GM12878 (cell line): Measurements from ENCODE around the gene SNN. TPM values are rescaled to one million over a fixed set of nuclear protein-coding genes. Genes with fewer than 3 reads are reported as not detected.

ENCODE experiments used
- ATAC-seq: fragments of 200-7000 bp; cut with Tn5 transposase; 3 replicates; pipeline ENCODE4 v1.9.1; 2020; ENCODE audit warnings: mild to moderate bottlenecking, moderate library complexity
- BruUV-seq: library from RNA; stranded (reverse); fragments of 400-500 nt; replicated peaks from 2 replicates; lab custom pipeline; 2021; lab: Mats Ljungman, UMichigan
- CTCF ChIA-PET: fragments of 300-600 bp; sonication (Branson Sonifier 250); formaldehyde crosslinking; extraction: SDS; loops from one replicate; lab custom pipeline; 2021; ENCODE audit warnings: inconsistent platforms; lab: Yijun Ruan, JAX
- POLR2A ChIA-PET: fragments of 350-600 bp; formaldehyde crosslinking; extraction: SDS; loops from one replicate; lab custom pipeline; 2021; ENCODE audit warnings: inconsistent platforms; lab: Charles Lee
- RAD21 ChIA-PET: fragments of 300-600 bp; sonication (Branson Sonifier 250); formaldehyde crosslinking; loops from one replicate; lab custom pipeline; 2023; ENCODE audit warnings: antibody characterized with exemption; ENCODE audit not compliant: unreplicated experiment; lab: Charles Lee
- SMC1A ChIA-PET: fragments of 300-600 bp; sonication (Branson Sonifier 250); formaldehyde crosslinking; loops from one replicate; lab custom pipeline; 2023; ENCODE audit not compliant: unreplicated experiment, uncharacterized antibody; lab: Charles Lee
- DNase-seq: peaks from one replicate; pipeline ENCODE4 v3.0.0-alpha.2; 2011; ENCODE audit warnings: low read depth, low spot score
- FAIRE-seq: peaks from 3 replicates; lab custom pipeline; 2011; peaks lifted over from hg19 to GRCh38; lab: Jason Lieb, UNC
- H2AFZ ChIP-seq: 2 replicates; pipeline ENCODE4 v1.6.0; 2011; ENCODE audit warnings: low read depth, low read length, control low read depth; ENCODE audit not compliant: control insufficient read depth
- H3K27ac ChIP-seq: 2 replicates; pipeline ENCODE4 v1.5.1; 2011; ENCODE audit warnings: control low read depth; ENCODE audit not compliant: control insufficient read depth, insufficient read depth
- H3K27me3 ChIP-seq, 2 experiments: replicated peaks in 1 of 2; 2 replicates each; pipeline versions ENCODE4 v1.6.0 to v1.6.1; 2011; ENCODE audit warnings: low read length in 1 of 2; ENCODE audit not compliant: control insufficient read depth in 2 of 2, insufficient read depth in 2 of 2
- H3K36me3 ChIP-seq, 2 experiments: 2 replicates each; pipeline ENCODE4 v1.5.1; 2011; ENCODE audit warnings: low read length in 1 of 2; ENCODE audit not compliant: control insufficient read depth in 2 of 2, insufficient read depth in 2 of 2
- H3K4me1 ChIP-seq: 2 replicates; pipeline ENCODE4 v1.6.1; 2011; ENCODE audit warnings: mild to moderate bottlenecking, low read length, moderate library complexity, mixed read lengths; ENCODE audit not compliant: control insufficient read depth, insufficient read depth
- H3K4me2 ChIP-seq: 2 replicates; pipeline ENCODE4 v1.6.0; 2011; ENCODE audit warnings: control low read depth; ENCODE audit not compliant: control insufficient read depth, insufficient read depth
- H3K4me3 ChIP-seq: fragments of 200-600 bp; sonication (generic); 2 replicates; pipeline ENCODE4 v1.5.1; 2016
- H3K79me2 ChIP-seq: 2 replicates; pipeline ENCODE4 v1.6.0; 2011; ENCODE audit warnings: low read length; ENCODE audit not compliant: control insufficient read depth, insufficient read depth
- H3K9ac ChIP-seq: 2 replicates; pipeline ENCODE4 v1.8.0; 2011; ENCODE audit warnings: low read length, control low read depth, mixed read lengths; ENCODE audit not compliant: control insufficient read depth, insufficient read depth
- H3K9me3 ChIP-seq: replicated peaks from 3 replicates; pipeline ENCODE4 v1.5.1; 2011; ENCODE audit warnings: mild to moderate bottlenecking, low read length; ENCODE audit not compliant: control insufficient read depth, insufficient read depth
- H4K20me1 ChIP-seq: 2 replicates; pipeline ENCODE4 v1.6.0; 2011; ENCODE audit not compliant: control insufficient read depth, insufficient read depth
- CHD4 ChIP-seq: fragments of 200-600 bp; sonication (generic); IDR thresholded peaks from 2 replicates; pipeline ENCODE4 v1.6.1; 2016; ENCODE audit warnings: mild to moderate bottlenecking
- HDGF ChIP-seq: fragments of 450-650 bp; IDR thresholded peaks from 2 replicates; pipeline ENCODE4 v1.6.1; 2016; ENCODE audit warnings: antibody characterized with exemption
- ZNF274 ChIP-seq: IDR thresholded peaks from one replicate; pipeline ENCODE4 v1.8.0; 2011; ENCODE audit not compliant: insufficient read length, insufficient read depth
- WGBS: methylation state at CpG from one replicate; pipeline ENCODE4 v1.1.6; 2016; ENCODE audit warnings: low lambda C conversion rate; ENCODE audit not compliant: insufficient replicate concordance, insufficient coverage; ENCODE audit errors: missing lambda C conversion rate; 5-methylcytosine and 5-hydroxymethylcytosine counted together
- in situ Hi-C: fragments of 300-500 bp; cut with MboI; formaldehyde crosslinking; loops from 9 replicates; pipeline ENCODE4 v1.14.3; 2018; ENCODE audit warnings: mixed read lengths
- intact Hi-C: fragments of 100-400 bp; cut with micrococcal nuclease; formaldehyde crosslinking; loops from one replicate; pipeline ENCODE4 v1.14.2; 2022; ENCODE audit not compliant: unreplicated experiment
- polyA plus RNA-seq, 11 experiments: library from polyadenylated mRNA; depleted of rRNA in 4 of 11; unstranded in 6 of 11; stranded (reverse) in 5 of 11; fragments of >200 nt; fragmentation: Nextera tagmentation in 4 of 11; fragmentation: Illumina TruSeq in 1 of 11; extraction: Ambion mirVana in 4 of 11; extraction: Trizol in 1 of 11; gene quantifications; 1 replicate in 1 of 11; 2 replicates in 10 of 11; pipeline versions ENCODE4 v1.2.1 to v1.2.3, GENCODE V29; 2011 to 2016; ENCODE audit warnings: inconsistent platforms in 2 of 11, missing spikeins in 2 of 11, low read depth in 1 of 11
- total RNA-seq, 4 experiments: library from RNA; depleted of rRNA in 3 of 4; stranded (reverse); fragments of >200 nt in 3 of 4; fragmentation: Illumina TruSeq in 1 of 4; extraction: Trizol in 1 of 4; gene quantifications; 2 replicates each; pipeline versions ENCODE4 v1.2.1 to v1.2.3, GENCODE V29; 2013 to 2021
- TF ChIP-seq, protein P1 (sequence below): fragments of 450-650 bp; IDR thresholded peaks from 2 replicates; pipeline ENCODE4 v1.6.1; 2017; ENCODE audit warnings: low read depth, mild to moderate bottlenecking, moderate library complexity
- TF ChIP-seq, protein P2 (sequence below): IDR thresholded peaks from 2 replicates; pipeline ENCODE4 v1.6.1; 2012; ENCODE audit warnings: low read depth, low read length, improper control_type of control experiment

Gene SNN
- total and polyA plus RNA-seq, 10 of the 15 experiments (the other 5 are each of a cell fraction or from before 2014, with no cell fraction given) = 2.2 to 43.4 (median 27.8) TPM

DNA sequence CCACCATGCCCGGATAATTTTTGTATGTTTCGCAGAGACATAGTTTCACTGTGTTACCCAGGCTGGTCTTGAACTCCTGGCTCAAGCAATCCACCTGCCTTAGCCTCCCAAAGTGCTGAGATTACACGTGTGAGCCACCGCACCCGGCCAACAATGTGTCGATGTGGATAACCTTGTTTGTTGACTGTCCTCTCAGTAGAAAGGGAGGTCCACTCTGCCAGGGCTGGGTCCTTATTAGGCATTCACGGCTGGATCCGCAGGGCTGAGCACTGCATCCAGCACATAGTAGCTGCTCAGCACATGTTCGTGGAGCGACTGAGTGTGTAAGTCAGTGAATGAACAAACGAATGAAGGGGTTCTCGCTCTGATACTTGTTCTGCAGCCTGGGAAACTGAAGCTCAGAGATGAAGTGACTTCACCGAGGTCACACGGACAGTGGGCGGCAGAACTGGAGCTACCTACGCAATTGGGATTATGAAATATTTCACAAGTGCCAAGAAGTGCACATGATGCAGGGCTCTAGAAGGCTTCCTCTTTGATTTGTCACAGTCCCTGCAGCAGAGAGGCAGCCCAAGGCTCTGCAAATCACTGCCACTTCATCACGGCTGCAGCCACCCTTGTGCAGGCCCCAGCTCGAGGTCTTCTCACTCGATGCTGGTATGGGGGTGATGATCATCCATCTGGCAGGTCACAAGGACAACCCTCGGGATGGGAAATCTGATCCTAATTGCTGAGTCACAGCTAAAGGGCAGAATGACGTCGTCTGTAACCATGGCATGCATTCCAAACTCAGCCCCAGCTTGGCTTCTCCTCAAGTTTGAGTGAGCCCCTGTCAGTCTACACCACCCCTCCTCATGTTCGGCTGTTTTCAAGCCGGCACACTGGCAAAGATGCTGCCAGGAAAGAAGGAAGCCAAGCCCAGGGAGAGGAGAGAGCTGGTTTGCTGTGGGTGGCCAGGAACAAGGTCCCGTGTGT, 28.0 kb upstream of the SNN start:
- no peaks in the 10 kb centered on the region for H3K4me1 ChIP-seq
- CTCF ChIA-PET = interaction anchor here (0.6 to 6.1 kb wide), 27 partner anchors 9 to 676 kb away, joined by 3 to 99 read pairs (median 3); partner anchors contain the start of gene LITAF
- no peak for DNase-seq
- H3K36me3 ChIP-seq = no peaks in the 10 kb centered on the region
- H2AFZ ChIP-seq = no peak overlapping the region
- POLR2A ChIA-PET = interaction anchor here (0.5 to 1.6 kb wide), 3 partner anchors 109 to 491 kb away, joined by 3 to 4 read pairs (median 3); no protein-coding TSS in a partner anchor
- no peak overlapping the region for H3K4me3 ChIP-seq
- no peak for FAIRE-seq
- WGBS = 55% methylated on average over 25 of the region's 25 CpGs
- TF ChIP-seq CHD4 (no peak), ZNF274 (no peak), HDGF (no peak)
- TF ChIP-seq, protein P1, sequence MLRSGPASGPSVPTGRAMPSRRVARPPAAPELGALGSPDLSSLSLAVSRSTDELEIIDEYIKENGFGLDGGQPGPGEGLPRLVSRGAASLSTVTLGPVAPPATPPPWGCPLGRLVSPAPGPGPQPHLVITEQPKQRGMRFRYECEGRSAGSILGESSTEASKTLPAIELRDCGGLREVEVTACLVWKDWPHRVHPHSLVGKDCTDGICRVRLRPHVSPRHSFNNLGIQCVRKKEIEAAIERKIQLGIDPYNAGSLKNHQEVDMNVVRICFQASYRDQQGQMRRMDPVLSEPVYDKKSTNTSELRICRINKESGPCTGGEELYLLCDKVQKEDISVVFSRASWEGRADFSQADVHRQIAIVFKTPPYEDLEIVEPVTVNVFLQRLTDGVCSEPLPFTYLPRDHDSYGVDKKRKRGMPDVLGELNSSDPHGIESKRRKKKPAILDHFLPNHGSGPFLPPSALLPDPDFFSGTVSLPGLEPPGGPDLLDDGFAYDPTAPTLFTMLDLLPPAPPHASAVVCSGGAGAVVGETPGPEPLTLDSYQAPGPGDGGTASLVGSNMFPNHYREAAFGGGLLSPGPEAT = no peak
- TF ChIP-seq, protein P2, sequence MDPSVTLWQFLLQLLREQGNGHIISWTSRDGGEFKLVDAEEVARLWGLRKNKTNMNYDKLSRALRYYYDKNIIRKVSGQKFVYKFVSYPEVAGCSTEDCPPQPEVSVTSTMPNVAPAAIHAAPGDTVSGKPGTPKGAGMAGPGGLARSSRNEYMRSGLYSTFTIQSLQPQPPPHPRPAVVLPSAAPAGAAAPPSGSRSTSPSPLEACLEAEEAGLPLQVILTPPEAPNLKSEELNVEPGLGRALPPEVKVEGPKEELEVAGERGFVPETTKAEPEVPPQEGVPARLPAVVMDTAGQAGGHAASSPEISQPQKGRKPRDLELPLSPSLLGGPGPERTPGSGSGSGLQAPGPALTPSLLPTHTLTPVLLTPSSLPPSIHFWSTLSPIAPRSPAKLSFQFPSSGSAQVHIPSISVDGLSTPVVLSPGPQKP = no peak
- peak; percentile 15; the same call in 1 of the 3 replicates for ATAC-seq
- no peak overlapping the region for H3K9ac ChIP-seq
- no peaks in the 10 kb centered on the region; a peak in 1 of 4 replicates for H3K27me3 ChIP-seq
- H4K20me1 ChIP-seq = no peaks in the 10 kb centered on the region
- BruUV-seq = no TSS peak
- in situ Hi-C loops = loop anchor here (5.0 to 10.0 kb wide), 2 partner anchors 108 to 225 kb away; no protein-coding TSS in a partner anchor
- RAD21 ChIA-PET = interaction anchor here (0.7 to 4.8 kb wide), 11 partner anchors 54 to 244 kb away, joined by 3 to 44 read pairs (median 6); partner anchors contain the start of gene LITAF
- no peaks in the 10 kb centered on the region for H3K9me3 ChIP-seq
- no peaks in the 10 kb centered on the region for H3K79me2 ChIP-seq
- SMC1A ChIA-PET = interaction anchor here (0.6 to 3.8 kb wide), 21 partner anchors 9 to 676 kb away, joined by 3 to 32 read pairs (median 3); no protein-coding TSS in a partner anchor
- intact Hi-C loops = loop anchor here (5.0 to 10.0 kb wide), 2 partner anchors 175 to 233 kb away; no protein-coding TSS in a partner anchor
- H3K4me2 ChIP-seq = no peak overlapping the region
- no peak overlapping the region for H3K27ac ChIP-seq
